ENCODE measurements around the gene HOXB9.

HOXB9 gene

GRCh38 chr17:48583708-48584222 lies 42.4 kb downstream of the HOXB9 start:
- no peak for DNase-seq

GRCh38 chr17:48582750-48583069 lies 43.4 kb downstream of the HOXB9 start:
- no peak for DNase-seq

GRCh38 chr17:48579760-48580554 lies 46.2 kb downstream of the HOXB9 start:
- no peak for DNase-seq

GRCh38 chr17:48579471-48579759 lies 46.7 kb downstream of the HOXB9 start:
- DNase-seq: no peak

GRCh38 chr17:48578616-48579470 lies 47.3 kb downstream of the HOXB9 start:
- no peak for DNase-seq

- peak; percentile 50 to 67 for DNase-seq
These were observed 48.1 kb downstream of the HOXB9 start, which contains the start of gene HOXB4 for GRCh38 chr17:48577946-48578615. Gene HOXB4, minus strand, starts transcription at chr17:48578350. Its CDS starts 31 bp downstream, at chr17:48578319.

GRCh38 chr17:48577330-48577945 lies 48.7 kb downstream of the HOXB9 start:
- no peak for DNase-seq

- DNase-seq: no peak
These were observed 49.5 kb downstream of the HOXB9 start for GRCh38 chr17:48576479-48577309.

- no peak for DNase-seq
These were observed 50.3 kb downstream of the HOXB9 start for GRCh38 chr17:48575673-48576478.

GRCh38 chr17:48575066-48575582 lies 51.0 kb downstream of the HOXB9 start:
- no peak for DNase-seq

GRCh38 chr17:48574505-48575065 lies 51.6 kb downstream of the HOXB9 start:
- DNase-seq: no peak

GRCh38 chr17:48571826-48572417 lies 54.2 kb downstream of the HOXB9 start:
- no peak for DNase-seq
